Stimulated activated CD4-positive, alpha-beta T cell treated with anti-CD3 and anti-CD28 coated beads, Interleukin-12 subunit alpha, Interleukin-12 subunit beta, amount 100 ng/mL, for 24 hours (primary cell): ENCODE measurements around the gene ZBTB21.
"Not testable (repeated sequence)": the region's sequence is repeated elsewhere in the genome, so short reads cannot be mapped to it uniquely, and the experiment has no call there.

Source experiments
- DNase-seq, 2 experiments: peaks; one replicate each; pipeline ENCODE4 v3.0.0-alpha.2; 2020; ENCODE audit warnings: low read depth in 2 of 2

Gene ZBTB21

DNA sequence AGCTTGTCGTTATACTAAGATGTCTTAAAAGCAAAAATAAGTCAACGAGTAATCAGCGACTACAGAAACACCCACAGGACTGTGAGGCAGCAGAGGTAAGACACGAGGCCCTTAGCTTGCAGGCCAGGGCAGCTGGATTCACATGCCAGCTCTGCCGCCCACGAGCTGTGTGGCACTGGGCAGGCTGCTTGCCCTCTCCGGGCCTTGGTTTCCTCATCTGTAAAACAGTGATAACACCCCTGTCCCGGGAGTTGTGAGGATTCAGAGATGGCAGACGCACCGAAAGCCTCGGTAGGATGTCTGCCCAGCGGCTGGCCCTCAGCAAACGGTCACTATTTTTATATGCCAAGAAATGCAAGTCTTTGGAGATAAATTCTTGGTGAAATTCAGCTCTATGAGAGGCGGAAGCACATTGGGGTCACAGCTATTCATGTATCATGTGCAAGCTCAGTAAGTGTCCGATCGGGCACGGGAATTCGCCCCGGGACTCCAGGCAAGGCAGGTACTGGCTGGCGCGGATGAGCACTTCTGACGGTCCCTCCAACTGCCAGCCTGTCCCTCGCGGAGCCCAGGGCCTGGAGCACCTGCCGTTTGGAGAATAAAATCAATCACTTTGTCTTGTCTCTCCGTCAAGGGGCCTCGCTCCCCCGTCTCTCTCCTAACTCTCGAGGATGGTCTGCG is 57.5 kb downstream of the ZBTB21 start:
- DNase-seq = no peak

DNA sequence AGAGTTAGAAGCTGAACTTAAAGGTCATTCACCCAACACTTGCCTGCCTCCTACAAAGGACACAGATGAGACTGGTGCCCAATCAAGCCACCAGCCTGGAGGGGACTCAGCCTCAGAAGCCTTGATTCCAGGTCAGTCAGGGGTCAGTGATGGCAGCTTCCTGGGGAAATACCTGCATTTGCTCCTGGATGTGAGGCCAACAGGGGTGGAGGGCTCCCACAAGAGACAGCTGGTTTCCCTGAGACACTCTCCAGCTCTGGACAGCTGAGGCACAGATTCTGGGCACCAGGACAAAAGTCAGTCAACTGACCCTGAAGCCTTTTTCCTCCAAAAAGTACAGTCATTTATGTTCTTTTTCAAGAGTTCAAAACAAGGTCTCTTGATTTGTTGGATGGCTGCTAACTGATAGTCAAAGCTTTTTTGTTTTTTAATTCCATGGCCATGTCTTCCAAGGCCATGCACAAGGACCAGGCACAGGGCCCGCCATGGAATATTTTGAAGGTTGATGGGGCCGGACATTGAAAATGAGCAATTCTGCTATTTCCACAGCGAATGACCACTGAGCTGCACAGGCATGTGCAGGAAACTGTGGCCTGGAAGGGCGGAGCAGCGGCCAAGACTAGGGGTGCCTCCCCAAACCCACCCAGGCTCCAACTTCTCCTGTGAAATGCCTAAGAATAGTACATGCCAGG is 58.1 kb downstream of the ZBTB21 start:
- no peak for DNase-seq

DNA sequence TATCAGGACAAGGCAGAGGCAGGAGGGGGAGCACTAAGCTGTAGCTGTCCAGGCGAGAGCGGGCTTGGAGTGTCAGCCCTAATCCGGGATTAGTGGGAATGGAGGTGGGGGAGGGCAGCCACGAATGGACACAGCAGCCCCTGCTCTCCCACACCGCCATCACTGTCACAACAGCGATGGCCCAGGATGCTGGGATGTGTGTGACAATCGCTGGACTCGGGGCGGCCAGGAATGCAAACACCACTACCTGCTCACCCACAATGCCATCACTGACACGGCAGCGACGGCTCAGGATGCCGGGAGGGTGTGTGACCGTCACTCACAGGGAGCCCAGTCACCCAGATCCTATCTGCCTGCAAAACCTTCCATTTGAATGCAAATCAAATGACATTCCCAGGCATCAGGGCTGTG is 59.2 kb downstream of the ZBTB21 start:
- no peak for DNase-seq

DNA sequence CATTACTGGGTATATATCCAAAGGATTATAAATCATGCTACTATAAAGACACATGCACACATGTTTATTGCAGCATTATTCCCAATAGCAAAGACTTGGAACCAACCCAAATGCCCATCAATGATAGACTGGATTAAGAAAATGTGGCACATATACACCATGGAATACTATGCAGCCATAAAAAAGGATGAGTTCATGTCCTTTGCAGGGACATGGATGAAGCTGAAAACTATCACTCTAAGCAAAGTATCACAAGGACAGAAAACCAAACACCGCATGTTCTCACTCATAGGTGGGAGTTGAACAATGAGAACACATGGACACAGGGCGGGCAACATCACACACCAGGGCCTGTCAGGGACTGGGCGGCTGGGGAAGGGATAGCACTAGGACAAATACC is 60.5 kb downstream of the ZBTB21 start:
- not testable (repeated sequence) for DNase-seq

DNA sequence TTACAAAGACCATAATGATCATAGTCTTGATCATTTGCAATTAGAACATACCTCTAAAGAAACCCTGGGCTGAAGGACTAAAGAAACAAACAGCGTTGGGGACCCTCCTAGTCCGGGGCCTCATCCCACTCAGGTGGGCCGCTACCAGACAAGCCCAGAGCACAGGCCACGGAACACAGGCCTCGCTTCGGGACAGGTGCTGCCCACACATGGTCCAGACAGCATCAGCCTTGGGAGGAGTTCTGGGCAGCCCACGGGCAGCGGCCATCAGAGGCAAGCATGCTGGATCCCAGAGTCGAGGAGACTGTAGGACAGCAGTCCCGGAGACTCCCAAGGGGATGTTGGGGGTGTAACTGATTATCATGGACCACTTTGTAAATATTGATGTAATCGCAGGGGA is 61.3 kb downstream of the ZBTB21 start:
- no peak for DNase-seq

DNA sequence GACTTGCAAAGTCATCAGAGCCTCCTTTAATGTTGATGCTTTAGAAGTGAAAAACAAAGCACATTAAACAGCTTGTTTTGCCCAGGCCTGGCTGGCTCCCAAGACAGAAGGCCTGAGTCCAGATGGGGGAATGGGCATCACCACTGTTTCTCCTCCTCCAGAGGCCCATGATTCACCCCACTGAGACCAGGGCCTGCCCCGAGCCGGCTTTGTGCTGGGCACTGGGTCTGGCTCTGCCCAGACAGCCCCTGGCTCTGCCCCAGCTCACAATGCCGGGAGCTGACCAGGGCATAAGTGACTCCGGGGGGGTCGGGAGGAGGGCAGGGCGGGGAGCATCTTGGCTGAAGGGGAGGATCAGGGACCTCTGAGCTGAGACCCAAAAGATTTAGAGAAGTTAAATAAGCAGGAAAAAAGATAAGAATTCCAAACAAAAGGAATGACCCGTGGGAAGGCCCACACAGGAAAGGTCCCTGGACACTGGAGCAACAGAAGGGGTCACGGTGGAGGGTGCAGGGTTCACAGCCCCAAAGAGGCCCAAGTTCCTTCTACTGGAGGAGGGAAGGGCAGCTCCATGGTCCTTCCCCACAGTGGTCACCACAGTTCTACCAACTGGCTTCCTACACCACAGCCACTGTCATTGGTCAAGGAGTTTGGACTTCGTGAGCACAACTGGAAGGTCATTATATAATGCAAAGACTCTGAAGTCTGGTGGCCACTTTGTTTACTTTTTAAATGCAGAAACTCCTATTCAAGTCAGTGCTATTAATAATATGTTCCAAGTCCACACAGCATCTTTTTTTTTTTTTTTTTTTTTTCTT is 61.9 kb downstream of the ZBTB21 start:
- no peak for DNase-seq

DNA sequence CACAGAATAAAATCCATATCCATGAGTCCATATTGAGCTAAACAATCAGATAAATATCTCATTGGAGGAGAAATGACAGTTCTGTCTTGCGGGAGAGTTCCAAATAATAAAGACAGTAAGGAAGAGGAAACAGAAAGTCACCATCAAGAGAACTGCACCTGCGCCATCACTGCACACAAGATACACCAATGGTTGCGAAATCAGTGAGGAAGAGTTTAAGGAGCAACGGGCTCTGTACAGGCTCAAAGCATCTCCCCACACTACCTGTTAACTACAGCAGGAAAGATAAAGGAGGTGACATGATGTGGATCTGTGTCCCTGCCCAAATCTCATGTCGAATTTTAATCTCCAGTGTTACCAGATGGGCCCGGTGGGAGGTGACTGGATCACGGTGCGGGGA is 64.2 kb downstream of the ZBTB21 start:
- DNase-seq = no peak

DNA sequence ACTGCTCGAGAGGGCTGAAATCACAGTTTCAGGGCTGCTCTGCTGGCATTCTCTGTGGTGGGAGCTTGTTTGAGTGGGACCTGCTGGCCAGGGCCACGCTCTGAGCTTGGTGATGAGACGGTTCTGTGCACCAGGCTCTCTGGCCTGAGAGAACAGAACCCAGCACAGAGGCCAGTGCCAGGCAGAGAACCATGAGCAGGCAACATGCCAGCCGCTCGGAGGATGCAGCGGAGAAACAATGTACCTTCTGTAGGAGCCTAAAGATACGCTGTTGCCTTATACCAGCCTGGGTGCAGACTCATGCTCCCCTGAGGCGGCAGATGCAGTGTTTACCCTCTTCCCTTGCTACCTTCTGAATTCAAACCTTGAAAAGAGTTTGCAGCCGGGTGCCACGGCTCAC is 66.3 kb downstream of the ZBTB21 start:
- DNase-seq = no peak

DNA sequence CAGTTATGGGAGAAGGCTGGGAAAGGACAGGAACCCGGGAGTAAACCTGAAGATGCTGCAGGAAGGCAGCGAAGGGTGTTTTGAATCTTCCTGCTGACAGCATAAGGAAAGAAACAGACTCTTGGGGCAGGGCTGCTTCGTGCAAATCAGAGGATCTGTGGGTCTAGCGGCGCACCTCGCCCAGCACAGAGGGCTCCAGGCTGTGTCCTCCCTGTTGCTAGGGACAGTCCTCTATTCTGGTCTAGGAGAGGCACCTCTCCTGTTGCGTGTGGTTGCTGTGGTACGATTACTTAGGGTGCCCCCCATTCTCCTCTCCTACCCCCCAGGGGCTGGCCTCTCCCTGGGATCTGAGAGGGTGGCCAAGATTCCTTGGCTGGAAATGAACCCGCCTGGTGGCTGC is 67.7 kb downstream of the ZBTB21 start:
- no peak for DNase-seq

DNA sequence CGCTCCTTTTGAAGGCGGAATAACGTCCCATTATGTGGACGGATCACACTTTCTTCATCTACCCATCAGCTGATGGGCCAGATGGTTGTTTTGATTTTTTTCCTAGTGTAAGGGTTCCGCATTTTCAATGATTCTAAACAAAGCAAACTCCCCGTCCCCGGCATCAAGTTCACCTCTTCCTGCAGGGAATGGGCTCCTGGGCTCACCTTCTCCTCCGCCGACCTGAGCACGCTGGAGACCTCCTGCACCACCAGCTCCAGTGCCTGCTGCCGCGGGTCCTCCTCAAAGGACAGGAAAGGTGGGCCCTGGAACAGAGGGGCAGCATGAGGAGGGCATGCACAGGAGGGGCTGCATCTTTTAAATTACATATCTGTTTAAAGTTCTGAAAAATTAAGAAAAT is 68.2 kb downstream of the ZBTB21 start:
- DNase-seq = no peak

DNA sequence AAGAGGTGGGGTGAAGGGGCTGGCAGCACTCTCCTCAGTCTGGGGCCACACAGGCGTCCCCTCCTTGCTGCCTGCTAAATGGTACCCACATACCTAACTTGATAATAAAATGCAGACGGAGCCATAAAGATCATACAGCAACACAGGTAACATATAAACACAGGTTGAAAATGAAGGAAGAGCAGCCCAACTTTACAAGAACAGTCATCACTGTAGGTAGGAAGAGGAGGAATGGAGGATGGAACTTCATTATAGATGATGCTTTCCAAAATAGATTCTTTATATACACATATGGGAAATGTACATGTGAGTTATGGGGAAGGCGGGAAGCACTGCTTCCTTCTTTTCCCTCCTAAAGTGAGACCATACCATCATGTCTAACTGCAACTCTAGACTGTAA is 69.7 kb downstream of the ZBTB21 start:
- DNase-seq = no peak

DNA sequence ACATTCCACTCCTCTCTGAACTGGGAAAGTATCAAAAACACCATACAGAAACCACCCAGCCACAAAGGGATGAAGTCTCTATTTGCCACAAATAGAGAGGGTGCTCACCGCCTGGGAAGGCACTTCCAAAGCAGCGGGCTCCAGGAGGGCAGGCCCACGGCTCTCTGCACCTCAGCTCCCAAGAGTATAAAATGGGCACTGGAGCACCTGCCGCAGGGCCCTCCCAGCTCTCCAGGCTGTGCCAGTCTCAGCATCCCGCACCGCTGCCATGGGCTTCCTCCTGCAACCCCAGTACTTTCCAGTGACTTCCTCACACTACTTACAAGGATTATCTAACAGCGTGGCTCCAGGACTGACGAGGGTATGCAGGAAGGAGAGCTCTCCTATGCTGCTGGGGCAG is 70.8 kb downstream of the ZBTB21 start:
- DNase-seq = no peak
